GM23248 (cell line): ENCODE data around the gene ORM2. TPM values are rescaled to one million over a fixed set of nuclear protein-coding genes. Genes with fewer than 3 reads are reported as not detected.

Experiments used
- DNase-seq: peaks from one replicate; pipeline ENCODE4 v3.0.0-alpha.2; 2015
- H2AFZ ChIP-seq: fragments of 200-600 bp; sonication (generic); 2 replicates; pipeline ENCODE4 v1.6.1; 2016; ENCODE audit warnings: antibody characterized with exemption
- H3F3A ChIP-seq: fragments of 200-600 bp; sonication (generic); 2 replicates; pipeline ENCODE4 v1.6.1; 2016; ENCODE audit warnings: mild to moderate bottlenecking, antibody characterized with exemption, mixed run types; ENCODE audit not compliant: insufficient read depth
- H3K27ac ChIP-seq: fragments of 200-600 bp; sonication (generic); 2 replicates; pipeline ENCODE4 v1.5.1; 2016; ENCODE audit warnings: mild to moderate bottlenecking
- H3K27me3 ChIP-seq: fragments of 200-600 bp; sonication (generic); replicated peaks from 2 replicates; pipeline ENCODE4 v1.6.1; 2016; ENCODE audit warnings: mild to moderate bottlenecking; ENCODE audit not compliant: insufficient read depth
- H3K36me3 ChIP-seq: fragments of 200-600 bp; sonication (generic); 2 replicates; pipeline ENCODE4 v1.6.1; 2016; ENCODE audit warnings: low read depth, mild to moderate bottlenecking
- H3K4me1 ChIP-seq: fragments of 200-600 bp; sonication (generic); 2 replicates; pipeline ENCODE4 v1.6.1; 2016; ENCODE audit warnings: mild to moderate bottlenecking; ENCODE audit not compliant: insufficient read depth
- H3K4me2 ChIP-seq: fragments of 200-600 bp; sonication (generic); one replicate; pipeline ENCODE4 v1.6.1; 2016; ENCODE audit warnings: mild to moderate bottlenecking; ENCODE audit not compliant: unreplicated experiment
- H3K4me3 ChIP-seq: fragments of 200-600 bp; sonication (generic); 2 replicates; pipeline ENCODE4 v1.5.1; 2016; ENCODE audit warnings: mild to moderate bottlenecking
- H3K79me2 ChIP-seq: fragments of 200-600 bp; sonication (generic); 2 replicates; pipeline ENCODE4 v1.6.1; 2016; ENCODE audit warnings: mild to moderate bottlenecking; ENCODE audit not compliant: insufficient read depth
- H3K9ac ChIP-seq: fragments of 200-600 bp; sonication (generic); 2 replicates; pipeline ENCODE4 v1.6.1; 2016; ENCODE audit warnings: mild to moderate bottlenecking
- H3K9me2 ChIP-seq: fragments of 200-600 bp; sonication (generic); 2 replicates; pipeline ENCODE4 v1.6.1; 2016; ENCODE audit warnings: mixed run types, mild to moderate bottlenecking, moderate library complexity; ENCODE audit not compliant: insufficient read depth
- H3K9me3 ChIP-seq: fragments of 200-600 bp; sonication (generic); one replicate; pipeline ENCODE4 v1.6.1; 2017; ENCODE audit warnings: low read depth
- H4K20me1 ChIP-seq: fragments of 200-600 bp; sonication (generic); 2 replicates; pipeline ENCODE4 v1.6.0; 2016; ENCODE audit not compliant: insufficient read depth
- EZH2 ChIP-seq: fragments of 200-600 bp; sonication (generic); IDR thresholded peaks from 2 replicates; pipeline ENCODE4 v1.6.1; 2018; ENCODE audit warnings: antibody characterized with exemption, mild to moderate bottlenecking; ENCODE audit not compliant: insufficient read depth, poor library complexity, severe bottlenecking
- EZH2phosphoT487 ChIP-seq: fragments of 200-600 bp; sonication (generic); IDR thresholded peaks from 2 replicates; pipeline ENCODE4 v1.6.1; 2018; ENCODE audit warnings: antibody characterized with exemption, moderate library complexity, mild to moderate bottlenecking, low read depth; ENCODE audit not compliant: insufficient read depth
- WGBS, 2 experiments: methylation state at CpG; one replicate each; pipeline ENCODE4 v1.1.6; 2015 to 2017; ENCODE audit warnings: low lambda C conversion rate in 2 of 2, low coverage in 1 of 2; ENCODE audit errors: missing lambda C conversion rate in 2 of 2; 5-methylcytosine and 5-hydroxymethylcytosine counted together
- in situ Hi-C: fragments of 300-500 bp; cut with MboI; formaldehyde crosslinking; loops from 2 replicates; pipeline ENCODE4 v1.15.0; 2020
- polyA plus RNA-seq: library from polyadenylated mRNA; unstranded; fragments of >200 nt; fragmentation: Nextera tagmentation; extraction: Ambion mirVana; gene quantifications from 2 replicates; pipeline ENCODE4 v1.2.1, GENCODE V29; 2016
- total RNA-seq: library from RNA; depleted of rRNA; stranded (reverse); fragments of >200 nt; shearing (Covaris generic); gene quantifications from 2 replicates; pipeline ENCODE4 v1.2.3, GENCODE V29; 2014

ORM2 gene
- total and polyA plus RNA-seq, 2 experiments from 2014 or later: not detected

DNA sequence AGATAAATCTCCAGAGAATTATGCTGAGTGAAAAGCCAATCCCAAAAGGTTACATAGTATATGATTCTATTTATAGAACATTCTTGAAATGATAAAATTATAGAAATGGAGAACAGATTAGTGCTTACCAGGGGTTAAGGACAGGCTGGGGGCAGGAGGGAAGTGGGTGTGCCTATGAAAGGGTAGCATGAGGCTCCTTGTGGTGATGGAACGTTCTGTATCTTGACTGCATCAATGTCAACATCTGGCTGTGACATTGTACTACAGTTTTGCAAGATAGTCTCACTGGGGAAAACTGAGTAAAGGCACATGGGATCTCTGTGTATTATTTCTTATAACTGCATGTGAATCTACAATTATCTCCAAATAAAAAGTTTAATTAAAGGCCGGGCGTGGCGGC lies 22.3 kb downstream of the ORM2 start:
- H3K9me3 ChIP-seq: no peaks in the 10 kb centered on the region
- H3K27me3 ChIP-seq: no peaks in the 10 kb centered on the region
- H3K36me3 ChIP-seq: peaks cover 7% of the 10 kb centered on the region; the same call in 1 of the 2 replicates
- no peak overlapping the region for H3K4me3 ChIP-seq
- no peak overlapping the region for H3K4me2 ChIP-seq
- no peaks in the 10 kb centered on the region for H3K9me2 ChIP-seq
- in situ Hi-C loops: no loop called here
- no peak for TF ChIP-seq EZH2phosphoT487
- no peak for TF ChIP-seq EZH2
- H4K20me1 ChIP-seq: no peaks in the 10 kb centered on the region
- peaks cover 18% of the 10 kb centered on the region for H3F3A ChIP-seq
- DNase-seq: no peak
- no peak overlapping the region for H3K27ac ChIP-seq
- no peaks in the 10 kb centered on the region for H3K79me2 ChIP-seq
- H3K4me1 ChIP-seq: peaks cover 26% of the 10 kb centered on the region
- no peak overlapping the region for H3K9ac ChIP-seq
- WGBS, 2 experiments: 81 to 86% methylated on average over 4 of the region's 4 CpGs
- no peak overlapping the region for H2AFZ ChIP-seq

DNA sequence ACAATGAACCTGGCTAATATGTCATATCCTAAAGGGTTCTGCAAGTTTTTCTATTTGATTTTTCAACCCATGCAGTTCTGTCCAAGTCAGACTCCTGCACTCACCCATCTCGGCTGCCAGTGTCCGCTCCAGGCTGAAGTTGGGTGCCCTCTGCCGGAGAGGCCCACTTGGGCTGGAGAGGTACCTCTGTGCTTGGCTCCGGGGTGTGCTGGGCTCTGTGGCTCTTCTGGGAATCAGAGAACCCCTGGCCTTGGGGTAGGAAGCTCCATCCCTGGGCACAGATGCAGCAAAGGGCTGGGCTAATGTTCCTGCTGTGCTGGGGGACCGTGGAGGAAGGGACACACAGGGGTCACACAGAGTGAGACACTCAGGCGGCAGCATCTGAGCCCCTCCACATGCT lies 26.2 kb downstream of the ORM2 start:
- no peak overlapping the region for H3K4me2 ChIP-seq
- no peaks in the 10 kb centered on the region for H3K9me2 ChIP-seq
- no peak overlapping the region for H2AFZ ChIP-seq
- H4K20me1 ChIP-seq: no peaks in the 10 kb centered on the region
- H3K36me3 ChIP-seq: peaks cover 14% of the 10 kb centered on the region; the same call in 1 of the 2 replicates
- TF ChIP-seq EZH2phosphoT487 (no peak), EZH2 (no peak)
- H3F3A ChIP-seq: no peaks in the 10 kb centered on the region
- WGBS, 2 experiments: 84 to 88% methylated on average over 6 of the region's 6 CpGs
- no peak overlapping the region for H3K27ac ChIP-seq
- H3K4me1 ChIP-seq: peaks cover 11% of the 10 kb centered on the region
- in situ Hi-C loops: no loop called here
- H3K9me3 ChIP-seq: no peaks in the 10 kb centered on the region
- no peaks in the 10 kb centered on the region for H3K27me3 ChIP-seq
- no peak for DNase-seq
- H3K9ac ChIP-seq: no peak overlapping the region
- no peak overlapping the region for H3K4me3 ChIP-seq
- H3K79me2 ChIP-seq: no peaks in the 10 kb centered on the region

DNA sequence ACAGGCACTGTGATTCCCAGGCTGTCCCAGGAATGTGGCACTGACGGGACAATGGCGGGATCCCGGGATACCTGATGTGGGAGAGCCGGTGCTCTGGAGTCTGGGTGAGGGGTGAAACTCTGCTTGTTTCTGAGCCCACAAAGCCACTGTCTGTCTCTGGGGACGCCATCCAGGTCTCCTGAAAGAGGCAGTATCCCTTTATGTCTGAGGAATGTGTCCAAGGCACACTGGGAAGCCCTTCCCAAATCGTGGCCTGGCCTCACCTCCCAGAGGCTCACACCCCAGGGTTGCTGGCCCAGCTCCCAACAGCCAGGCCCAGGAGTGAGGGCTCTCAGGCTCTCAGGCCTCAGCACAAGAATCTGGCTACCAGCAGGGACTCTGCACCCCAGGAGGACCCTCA lies 27.1 kb downstream of the ORM2 start:
- H3K36me3 ChIP-seq: peaks cover 19% of the 10 kb centered on the region; the same call in 1 of the 2 replicates
- DNase-seq: no peak
- TF ChIP-seq EZH2phosphoT487: no peak
- TF ChIP-seq EZH2: no peak

DNA sequence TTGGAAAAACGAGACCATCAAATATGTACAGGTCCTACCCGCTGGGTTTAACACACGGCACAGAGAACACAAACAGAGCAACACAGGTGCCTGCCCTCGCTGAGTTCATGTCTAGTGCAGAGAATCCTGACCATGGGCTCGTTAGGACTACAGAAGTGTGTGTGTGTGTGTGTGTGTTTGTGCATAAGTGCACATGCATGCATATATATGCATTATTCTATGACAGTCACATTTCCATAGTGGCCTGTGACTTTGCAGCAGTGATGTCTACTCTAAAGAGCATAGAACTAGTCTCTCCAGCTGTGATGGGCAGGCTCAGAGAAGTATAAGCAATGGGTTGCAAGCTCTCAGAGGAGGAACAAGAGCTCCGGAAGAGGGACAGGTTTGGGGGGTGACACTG lies 27.7 kb downstream of the ORM2 start:
- no peak for DNase-seq
- Histone ChIP-seq H3K36me3 (peaks cover 19% of the 10 kb centered on the region; the same call in 1 of the 2 replicates), H3K79me2 (no peaks in the 10 kb centered on the region), H3K9me3 (no peaks in the 10 kb centered on the region), H3K9me2 (no peaks in the 10 kb centered on the region), H3F3A (no peaks in the 10 kb centered on the region), H4K20me1 (no peaks in the 10 kb centered on the region), H3K27ac (no peak overlapping the region), H3K4me1 (peaks cover 11% of the 10 kb centered on the region), H3K4me2 (no peak overlapping the region), H3K9ac (no peak overlapping the region), H2AFZ (no peak overlapping the region), H3K4me3 (no peak overlapping the region), H3K27me3 (no peaks in the 10 kb centered on the region)
- 75 to 81% methylated on average over 6 of the region's 6 CpGs for WGBS, 2 experiments
- in situ Hi-C loops: no loop called here
- TF ChIP-seq EZH2 (no peak), EZH2phosphoT487 (no peak)

More for the DNA sequence above, 27.1 kb downstream of the ORM2 start:
- Histone ChIP-seq H3K79me2 (no peaks in the 10 kb centered on the region), H2AFZ (no peak overlapping the region), H3K9me3 (no peaks in the 10 kb centered on the region), H4K20me1 (no peaks in the 10 kb centered on the region), H3K4me3 (no peak overlapping the region), H3K4me1 (peaks cover 11% of the 10 kb centered on the region), H3K9ac (no peak overlapping the region), H3K27me3 (no peaks in the 10 kb centered on the region), H3K4me2 (no peak overlapping the region), H3K9me2 (no peaks in the 10 kb centered on the region), H3K27ac (no peak overlapping the region), H3F3A (no peaks in the 10 kb centered on the region)
- WGBS, 2 experiments: 75 to 76% methylated on average over 6 of the region's 6 CpGs
- in situ Hi-C loops: no loop called here

DNA sequence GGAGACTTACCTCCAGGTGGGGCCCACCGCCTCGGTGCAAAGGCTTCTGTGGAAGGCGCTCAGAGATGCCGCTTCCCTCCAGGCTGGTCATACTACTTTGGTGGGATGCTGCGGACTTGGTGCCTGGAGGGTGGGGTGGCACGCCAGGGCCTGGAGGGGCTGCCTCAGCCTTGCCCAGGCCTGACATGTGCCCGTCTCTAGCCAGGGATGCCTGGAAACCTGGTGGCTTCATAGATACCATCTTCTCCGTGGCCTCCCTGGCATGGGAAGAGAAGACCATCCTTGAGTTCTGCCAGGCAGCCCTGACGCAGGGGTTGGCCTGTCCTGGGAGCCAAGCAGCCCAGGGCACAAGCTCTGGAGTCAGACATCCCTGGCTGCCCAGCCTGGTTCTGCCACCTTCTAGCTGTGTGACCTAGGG lies 28.3 kb downstream of the ORM2 start:
- DNase-seq: no peak
- no peak overlapping the region for H3K4me3 ChIP-seq
- no peak overlapping the region for H3K4me2 ChIP-seq
- H3K4me1 ChIP-seq: peaks cover 11% of the 10 kb centered on the region
- H3K79me2 ChIP-seq: no peaks in the 10 kb centered on the region
- in situ Hi-C loops: no loop called here
- no peak overlapping the region for H3K27ac ChIP-seq
- H3K9ac ChIP-seq: no peak overlapping the region
- no peaks in the 10 kb centered on the region for H3K9me3 ChIP-seq
- H4K20me1 ChIP-seq: no peaks in the 10 kb centered on the region
- no peaks in the 10 kb centered on the region for H3F3A ChIP-seq
- peaks cover 19% of the 10 kb centered on the region; the same call in 1 of the 2 replicates for H3K36me3 ChIP-seq
- no peak overlapping the region for H2AFZ ChIP-seq
- 97% methylated on average over 7 to 9 of the region's 9 CpGs for WGBS, 2 experiments
- no peaks in the 10 kb centered on the region for H3K27me3 ChIP-seq
- TF ChIP-seq EZH2 (no peak), EZH2phosphoT487 (no peak)
- no peaks in the 10 kb centered on the region for H3K9me2 ChIP-seq
